ENCODE results near the gene FLNC. TPM values are rescaled to one million over a fixed set of nuclear protein-coding genes. Genes with fewer than 3 reads are reported as not detected.

Gene FLNC
- total and polyA plus RNA-seq, 9 of the 15 experiments (the other 6 are each of a cell fraction or from before 2014, with no cell fraction given): 0.90 to 155 (median 28.8) TPM

- peak; percentile 98 for TF ChIP-seq TFAP4 (CRISPR knock-in tag; IDR thresholded peaks at IDR 0.05; ENCODE audit: borderline replicate concordance)
- no peak for TF ChIP-seq NR2C2 (CRISPR knock-in tag; IDR thresholded peaks at IDR 0.05)
- no peak for TF ChIP-seq NR2C2 (tag; IDR thresholded peaks at IDR 0.05)
- TF ChIP-seq ZNF165 (CRISPR knock-in tag; IDR thresholded peaks at IDR 0.05; ENCODE audit: borderline replicate concordance): no peak
- TF ChIP-seq KDM2B (CRISPR knock-in tag; IDR thresholded peaks at IDR 0.05): no peak
- no peak for TF ChIP-seq POLR3G (IDR thresholded peaks at IDR 0.05; ENCODE audit: extremely low read depth, insufficient read length, insufficient replicate concordance)
- peak in 1 of 2 experiments; percentile 72; a peak in 1 of 4 replicates for TF ChIP-seq SRF (CRISPR knock-in tag; IDR thresholded peaks at IDR 0.05)
- TF ChIP-seq HSF4 (CRISPR knock-in tag; IDR thresholded peaks at IDR 0.05; ENCODE audit: borderline replicate concordance): no peak
- no peak for TF ChIP-seq FUS (optimal IDR thresholded peaks at IDR 0.05; ENCODE audit: low read depth, low read length)
- no peak for TF ChIP-seq TCFL5 (CRISPR knock-in tag; conservative IDR thresholded peaks at IDR 0.05)
- no peak for TF ChIP-seq CREB5 (CRISPR knock-in tag; IDR thresholded peaks at IDR 0.05)
- TF ChIP-seq CXXC5 (CRISPR knock-in tag; IDR thresholded peaks at IDR 0.05): no peak
- TF ChIP-seq SNIP1 (IDR thresholded peaks at IDR 0.05; ENCODE audit: low read depth): no peak
- no peak for TF ChIP-seq THRA (IDR thresholded peaks at IDR 0.05)
- TF ChIP-seq FOXK2 (conservative IDR thresholded peaks at IDR 0.05 in 1 of 2, IDR thresholded peaks at IDR 0.05 in 1 of 2; ENCODE audit: low read depth in 2 of 2): no peak
- TF ChIP-seq, protein P1, sequence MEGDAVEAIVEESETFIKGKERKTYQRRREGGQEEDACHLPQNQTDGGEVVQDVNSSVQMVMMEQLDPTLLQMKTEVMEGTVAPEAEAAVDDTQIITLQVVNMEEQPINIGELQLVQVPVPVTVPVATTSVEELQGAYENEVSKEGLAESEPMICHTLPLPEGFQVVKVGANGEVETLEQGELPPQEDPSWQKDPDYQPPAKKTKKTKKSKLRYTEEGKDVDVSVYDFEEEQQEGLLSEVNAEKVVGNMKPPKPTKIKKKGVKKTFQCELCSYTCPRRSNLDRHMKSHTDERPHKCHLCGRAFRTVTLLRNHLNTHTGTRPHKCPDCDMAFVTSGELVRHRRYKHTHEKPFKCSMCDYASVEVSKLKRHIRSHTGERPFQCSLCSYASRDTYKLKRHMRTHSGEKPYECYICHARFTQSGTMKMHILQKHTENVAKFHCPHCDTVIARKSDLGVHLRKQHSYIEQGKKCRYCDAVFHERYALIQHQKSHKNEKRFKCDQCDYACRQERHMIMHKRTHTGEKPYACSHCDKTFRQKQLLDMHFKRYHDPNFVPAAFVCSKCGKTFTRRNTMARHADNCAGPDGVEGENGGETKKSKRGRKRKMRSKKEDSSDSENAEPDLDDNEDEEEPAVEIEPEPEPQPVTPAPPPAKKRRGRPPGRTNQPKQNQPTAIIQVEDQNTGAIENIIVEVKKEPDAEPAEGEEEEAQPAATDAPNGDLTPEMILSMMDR (IDR thresholded peaks at IDR 0.05 in 2 of 3, conservative IDR thresholded peaks at IDR 0.05 in 1 of 3; ENCODE audit: insufficient read depth in 2 of 3, low read depth in 1 of 3, low read length in 3 of 3): peak; percentile 97 to 99 (median 99)
- no peak for TF ChIP-seq SMARCE1 (IDR thresholded peaks at IDR 0.05)
- no peak for TF ChIP-seq BRD9 (IDR thresholded peaks at IDR 0.05; ENCODE audit: low read depth, partially characterized antibody)
- TF ChIP-seq BRF2 (IDR thresholded peaks at IDR 0.05; ENCODE audit: borderline replicate concordance, insufficient read depth, insufficient read length): no peak
- no peak for TF ChIP-seq SETDB1 (IDR thresholded peaks at IDR 0.05; ENCODE audit: low read length)
- peak; percentile 90 for TF ChIP-seq RB1 (IDR thresholded peaks at IDR 0.05; ENCODE audit: low read depth)
Observed at GRCh38 chr7:128879939-128880746, 49.9 kb downstream of the FLNC start (continued).
